Stimulated activated CD4-positive, alpha-beta T cell treated with anti-CD3 and anti-CD28 coated beads, TNF-alpha, amount 100 ng/mL, for 48 hours (primary cell): ENCODE results near the gene DNM2.

ENCODE experiments used
- DNase-seq, 3 donors: peaks; one replicate each; pipeline ENCODE4 v3.0.0-alpha.2; 2020; ENCODE audit warnings: low read depth in 3 of 3

DNM2 gene

GRCh38 chr19:10815007-10815536 is 97.2 kb downstream of the DNM2 start:
- no peak for DNase-seq

- DNase-seq: no peak
Measured at GRCh38 chr19:10815969-10816644, 98.2 kb downstream of the DNM2 start.

GRCh38 chr19:10816691-10817090 is 98.8 kb downstream of the DNM2 start:
- no peak for DNase-seq

GRCh38 chr19:10817291-10818038 is 99.6 kb downstream of the DNM2 start:
- no peak for DNase-seq

GRCh38 chr19:10818301-10819123 is 100.6 kb downstream of the DNM2 start:
- no peak for DNase-seq

GRCh38 chr19:10819124-10820060 is 101.5 kb downstream of the DNM2 start:
- no peak for DNase-seq

- DNase-seq: no peak
Measured at GRCh38 chr19:10820173-10820572, 102.3 kb downstream of the DNM2 start.

GRCh38 chr19:10823690-10824089 is 105.8 kb downstream of the DNM2 start:
- no peak for DNase-seq

- DNase-seq: no peak
Measured at GRCh38 chr19:10826231-10826630, 108.4 kb downstream of the DNM2 start.

- no peak for DNase-seq
Measured at GRCh38 chr19:10826846-10827245, 109.0 kb downstream of the DNM2 start.

- no peak for DNase-seq
Measured at GRCh38 chr19:10828981-10829821, 111.3 kb downstream of the DNM2 start.

GRCh38 chr19:10829967-10830366 is 112.1 kb downstream of the DNM2 start:
- DNase-seq: no peak

- no peak for DNase-seq
Measured at GRCh38 chr19:10830370-10830769, 112.5 kb downstream of the DNM2 start.

GRCh38 chr19:10830931-10831779 is 113.3 kb downstream of the DNM2 start:
- no peak for DNase-seq

GRCh38 chr19:10831987-10832938 is 114.4 kb downstream of the DNM2 start:
- no peak for DNase-seq

- DNase-seq: no peak
Measured at GRCh38 chr19:10832939-10833296, 115.0 kb downstream of the DNM2 start.

- no peak for DNase-seq
Measured at GRCh38 chr19:10835089-10835753, 117.3 kb downstream of the DNM2 start.
